Measurements from ENCODE around the gene EARS2.

EARS2 gene

DNA sequence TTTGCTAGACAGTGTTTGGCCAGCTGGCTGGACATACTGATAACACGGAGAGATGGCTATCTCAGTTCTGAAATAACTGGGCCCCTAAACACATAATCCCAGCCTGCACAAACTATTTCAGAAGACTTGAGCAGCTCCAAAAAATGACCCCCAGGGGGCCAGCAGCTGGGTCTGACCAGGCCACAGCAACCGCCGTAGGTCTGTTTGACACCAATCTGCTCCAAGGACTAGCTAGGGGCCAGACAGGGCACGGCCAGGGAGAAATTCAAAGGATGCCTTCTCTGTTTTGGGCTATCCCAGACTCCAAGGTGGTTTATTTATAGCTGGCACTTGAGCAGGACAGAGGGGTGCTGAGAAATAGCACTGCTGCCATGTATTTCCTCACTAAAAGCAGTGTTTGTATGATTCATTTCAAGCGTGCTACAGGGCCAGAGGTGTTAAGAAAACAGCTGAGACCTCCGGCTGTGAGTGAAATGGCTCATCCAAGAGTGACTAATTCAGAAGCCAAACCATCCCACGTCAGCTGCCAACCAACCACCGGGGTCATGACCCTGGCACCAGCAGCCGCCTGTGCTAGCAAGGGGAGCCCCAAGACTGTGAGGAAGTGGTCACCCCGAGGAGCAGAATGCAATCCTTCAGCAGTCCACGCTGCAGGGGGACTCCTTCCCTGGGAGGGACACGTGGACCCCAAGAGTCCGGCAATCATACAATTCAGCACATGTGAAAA, 52.5 kb downstream of the EARS2 start:
- Histone ChIP-seq H3K36me3 (ENCODE audit: insufficient read depth, low read length) (peaks cover 21% of the 10 kb centered on the region; the same call in 1 of the 2 replicates), H3K4me3 (no peak overlapping the region), H3K9me3 (ENCODE audit: low read depth, low read length) (no peaks in the 10 kb centered on the region), H3K27ac (no peak overlapping the region), H3K9ac (ENCODE audit: insufficient read length) (no peak overlapping the region)
- no peak for DNase-seq (ENCODE audit: low read depth, low spot score)
- TF ChIP-seq FOXP2 (optimal IDR thresholded peaks at IDR 0.05; ENCODE audit: control extremely low read depth, extremely low read length, insufficient read depth) (no peak), POLR2AphosphoS5 (IDR thresholded peaks at IDR 0.05; ENCODE audit: borderline replicate concordance, low read depth, low read length) (no peak), EZH2 (IDR thresholded peaks at IDR 0.05) (no peak)

DNA sequence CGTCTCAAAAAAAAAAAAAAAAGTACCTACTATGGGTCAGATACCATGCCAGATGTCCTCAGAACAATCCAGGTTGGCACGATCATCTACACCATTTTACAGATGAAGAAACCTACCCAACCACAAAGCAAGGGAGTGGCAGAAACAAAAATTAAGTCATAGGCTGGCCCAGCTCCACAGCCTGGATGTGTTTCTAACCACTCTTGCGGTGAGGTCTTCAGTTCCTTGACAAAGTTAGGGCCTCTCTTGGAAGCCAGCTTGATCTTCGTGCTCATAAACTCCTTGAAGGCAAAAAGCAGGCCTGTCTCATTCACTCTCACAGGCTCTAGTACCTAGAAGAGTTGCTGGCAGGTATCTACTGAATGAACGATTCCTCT, 53.1 kb downstream of the EARS2 start:
- no peak for DNase-seq (ENCODE audit: low read depth, low spot score)
- no peak overlapping the region for H3K27ac ChIP-seq
- H3K36me3 ChIP-seq (ENCODE audit: insufficient read depth, low read length), result peaks cover 21% of the 10 kb centered on the region; the same call in 1 of the 2 replicates
- no peak overlapping the region for H3K4me3 ChIP-seq
- TF ChIP-seq FOXP2 (optimal IDR thresholded peaks at IDR 0.05; ENCODE audit: control extremely low read depth, extremely low read length, insufficient read depth), result no peak
- no peak for TF ChIP-seq EZH2 (IDR thresholded peaks at IDR 0.05)
- TF ChIP-seq POLR2AphosphoS5 (IDR thresholded peaks at IDR 0.05; ENCODE audit: borderline replicate concordance, low read depth, low read length), result no peak
- H3K9ac ChIP-seq (ENCODE audit: insufficient read length), result no peak overlapping the region
- no peaks in the 10 kb centered on the region for H3K9me3 ChIP-seq (ENCODE audit: low read depth, low read length)

DNA sequence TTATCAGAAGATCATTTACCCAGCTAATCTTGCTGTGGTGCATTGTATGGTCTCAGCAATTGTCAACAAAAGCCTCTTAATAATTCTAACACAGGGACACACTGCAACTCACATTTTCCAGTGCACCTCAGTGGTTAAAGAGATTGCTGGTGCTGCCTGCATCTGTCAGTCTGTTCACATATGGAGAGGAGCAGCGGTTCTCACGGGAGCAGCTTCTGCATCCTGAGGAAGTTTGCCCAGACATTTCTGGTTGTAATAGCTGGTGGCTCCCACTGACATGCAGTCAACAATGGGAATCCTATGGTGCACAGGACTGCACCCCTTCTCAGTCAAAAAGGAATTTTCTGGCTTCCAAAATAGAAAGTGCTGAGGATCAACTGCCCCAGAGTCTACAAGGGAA, 54.7 kb downstream of the EARS2 start:
- Histone ChIP-seq H3K4me3 (no peak overlapping the region), H3K27ac (peak overlapping the region; percentile 31; the same call in 1 of the 2 replicates), H3K36me3 (ENCODE audit: insufficient read depth, low read length) (peaks cover 21% of the 10 kb centered on the region; the same call in 1 of the 2 replicates), H3K9ac (ENCODE audit: insufficient read length) (no peak overlapping the region), H3K9me3 (ENCODE audit: low read depth, low read length) (no peaks in the 10 kb centered on the region)
- TF ChIP-seq EZH2 (IDR thresholded peaks at IDR 0.05) (no peak), POLR2AphosphoS5 (IDR thresholded peaks at IDR 0.05; ENCODE audit: borderline replicate concordance, low read depth, low read length) (no peak), FOXP2 (optimal IDR thresholded peaks at IDR 0.05; ENCODE audit: control extremely low read depth, extremely low read length, insufficient read depth) (no peak)
- no peak for DNase-seq (ENCODE audit: low read depth, low spot score)

DNA sequence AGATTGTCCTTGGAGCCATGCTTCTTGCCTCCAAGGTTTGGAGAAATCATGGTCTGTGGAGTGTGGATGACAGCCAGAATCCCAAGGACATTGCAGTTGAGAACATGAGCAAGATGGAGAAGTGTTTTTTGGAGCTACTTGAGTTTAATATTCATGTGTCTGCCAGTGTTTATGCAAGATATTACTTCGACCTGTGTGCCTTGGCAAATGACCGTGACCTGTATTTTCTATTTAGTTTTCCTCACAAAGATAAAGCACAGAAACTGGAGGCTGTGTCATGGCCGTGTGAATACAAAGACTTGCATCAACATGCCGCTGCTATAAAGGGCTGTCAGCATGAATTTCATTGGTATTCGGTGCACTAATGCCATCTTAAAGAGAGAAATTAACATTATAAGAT, 55.9 kb downstream of the EARS2 start:
- no peak overlapping the region for H3K4me3 ChIP-seq
- no peak overlapping the region for H3K9ac ChIP-seq (ENCODE audit: insufficient read length)
- DNase-seq (ENCODE audit: low read depth, low spot score), result no peak
- H3K36me3 ChIP-seq (ENCODE audit: insufficient read depth, low read length), result peaks cover 23% of the 10 kb centered on the region; the same call in 1 of the 2 replicates
- no peaks in the 10 kb centered on the region for H3K9me3 ChIP-seq (ENCODE audit: low read depth, low read length)
- H3K27ac ChIP-seq, result peak overlapping the region; percentile 26
- TF ChIP-seq EZH2 (IDR thresholded peaks at IDR 0.05) (no peak), POLR2AphosphoS5 (IDR thresholded peaks at IDR 0.05; ENCODE audit: borderline replicate concordance, low read depth, low read length) (no peak), FOXP2 (optimal IDR thresholded peaks at IDR 0.05; ENCODE audit: control extremely low read depth, extremely low read length, insufficient read depth) (no peak)

DNA sequence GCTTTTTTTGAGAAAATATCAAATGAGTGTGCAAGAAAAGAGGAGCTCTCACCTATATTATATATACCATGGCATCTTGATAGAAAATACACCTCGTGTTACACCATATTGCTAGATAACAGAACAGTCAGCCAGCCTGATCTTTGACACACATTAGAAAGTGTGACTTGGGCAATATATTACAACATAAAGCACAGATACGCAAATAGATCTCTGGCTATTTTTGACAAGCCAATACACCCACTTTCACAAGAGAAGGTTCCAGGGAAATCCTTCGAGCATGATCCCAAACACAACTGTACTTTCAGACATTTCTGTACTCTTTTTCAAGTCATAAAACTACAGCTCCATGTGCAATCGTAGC, 56.3 kb downstream of the EARS2 start:
- DNase-seq (ENCODE audit: low read depth, low spot score), result no peak
- Histone ChIP-seq H3K9me3 (ENCODE audit: low read depth, low read length) (no peaks in the 10 kb centered on the region), H3K36me3 (ENCODE audit: insufficient read depth, low read length) (peaks cover 25% of the 10 kb centered on the region; the same call in 1 of the 2 replicates), H3K27ac (peak overlapping the region; percentile 26; the same call in 1 of the 2 replicates), H3K9ac (ENCODE audit: insufficient read length) (no peak overlapping the region), H3K4me3 (no peak overlapping the region)
- TF ChIP-seq POLR2AphosphoS5 (IDR thresholded peaks at IDR 0.05; ENCODE audit: borderline replicate concordance, low read depth, low read length) (no peak), FOXP2 (optimal IDR thresholded peaks at IDR 0.05; ENCODE audit: control extremely low read depth, extremely low read length, insufficient read depth) (no peak), EZH2 (IDR thresholded peaks at IDR 0.05) (no peak)

DNA sequence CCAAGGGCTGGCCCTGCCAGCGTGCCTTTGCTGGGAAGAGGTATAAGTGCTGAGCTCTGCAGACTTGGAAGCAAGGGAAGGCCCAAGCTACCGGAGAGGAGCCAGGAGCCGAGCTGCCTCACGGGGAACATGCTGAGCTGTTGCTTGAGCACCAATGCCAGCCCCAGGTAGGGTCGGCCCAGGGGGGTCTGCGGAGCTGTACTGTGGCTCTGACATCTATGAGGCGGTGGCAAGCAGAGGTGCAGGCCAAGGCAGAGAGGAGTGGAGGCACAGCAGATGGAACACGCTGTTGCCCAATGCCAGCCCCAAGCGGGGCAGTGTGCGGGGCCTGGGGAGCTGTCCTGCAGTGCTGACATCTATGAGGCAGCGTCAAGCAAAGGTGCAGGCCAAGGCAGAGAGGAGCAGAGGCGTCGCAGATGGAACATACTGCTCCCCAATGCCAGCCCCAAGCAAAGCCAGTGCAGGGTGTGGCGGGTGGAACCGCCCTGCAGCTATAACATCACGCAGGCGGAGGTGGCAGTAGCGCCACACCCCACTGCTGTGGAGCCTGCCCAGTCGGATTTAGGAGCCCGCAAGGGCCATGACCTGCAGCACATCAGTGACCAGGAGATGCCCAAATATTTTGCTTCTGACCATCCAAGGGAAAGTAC, 56.8 kb downstream of the EARS2 start:
- no peak overlapping the region for H3K4me3 ChIP-seq
- H3K27ac ChIP-seq, result no peak overlapping the region
- DNase-seq (ENCODE audit: low read depth, low spot score), result no peak
- no peaks in the 10 kb centered on the region for H3K9me3 ChIP-seq (ENCODE audit: low read depth, low read length)
- TF ChIP-seq EZH2 (IDR thresholded peaks at IDR 0.05) (no peak), POLR2AphosphoS5 (IDR thresholded peaks at IDR 0.05; ENCODE audit: borderline replicate concordance, low read depth, low read length) (no peak), FOXP2 (optimal IDR thresholded peaks at IDR 0.05; ENCODE audit: control extremely low read depth, extremely low read length, insufficient read depth) (no peak)
- H3K36me3 ChIP-seq (ENCODE audit: insufficient read depth, low read length), result peaks cover 30% of the 10 kb centered on the region; the same call in 1 of the 2 replicates
- no peak overlapping the region for H3K9ac ChIP-seq (ENCODE audit: insufficient read length)

DNA sequence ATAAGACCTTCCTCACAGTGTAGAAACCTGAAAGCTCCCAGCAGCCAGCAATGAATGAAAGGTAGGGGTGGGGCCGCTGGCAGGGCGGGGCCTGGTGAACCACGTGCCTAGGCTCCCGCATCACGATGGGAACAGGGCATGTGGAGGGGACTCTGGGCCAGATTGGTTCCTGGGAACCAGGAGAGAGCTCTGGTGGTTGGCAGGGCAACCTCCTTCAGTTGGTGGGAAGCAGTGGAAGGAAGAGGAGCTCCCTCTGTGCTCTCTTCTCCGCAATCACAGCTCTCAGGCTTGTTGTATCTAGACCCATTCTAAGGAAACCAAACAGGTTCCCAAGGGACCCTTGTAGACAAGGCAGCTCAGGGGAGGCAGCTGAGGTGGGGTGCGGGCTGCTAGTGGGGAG, 57.3 kb downstream of the EARS2 start:
- peaks cover 34% of the 10 kb centered on the region; the same call in 1 of the 2 replicates for H3K36me3 ChIP-seq (ENCODE audit: insufficient read depth, low read length)
- no peak overlapping the region for H3K9ac ChIP-seq (ENCODE audit: insufficient read length)
- no peak for TF ChIP-seq POLR2AphosphoS5 (IDR thresholded peaks at IDR 0.05; ENCODE audit: borderline replicate concordance, low read depth, low read length)
- no peak for TF ChIP-seq EZH2 (IDR thresholded peaks at IDR 0.05)
- no peak for TF ChIP-seq FOXP2 (optimal IDR thresholded peaks at IDR 0.05; ENCODE audit: control extremely low read depth, extremely low read length, insufficient read depth)
- no peak overlapping the region for H3K27ac ChIP-seq
- H3K4me3 ChIP-seq, result no peak overlapping the region
- no peak for DNase-seq (ENCODE audit: low read depth, low spot score)
- no peaks in the 10 kb centered on the region for H3K9me3 ChIP-seq (ENCODE audit: low read depth, low read length)

DNA sequence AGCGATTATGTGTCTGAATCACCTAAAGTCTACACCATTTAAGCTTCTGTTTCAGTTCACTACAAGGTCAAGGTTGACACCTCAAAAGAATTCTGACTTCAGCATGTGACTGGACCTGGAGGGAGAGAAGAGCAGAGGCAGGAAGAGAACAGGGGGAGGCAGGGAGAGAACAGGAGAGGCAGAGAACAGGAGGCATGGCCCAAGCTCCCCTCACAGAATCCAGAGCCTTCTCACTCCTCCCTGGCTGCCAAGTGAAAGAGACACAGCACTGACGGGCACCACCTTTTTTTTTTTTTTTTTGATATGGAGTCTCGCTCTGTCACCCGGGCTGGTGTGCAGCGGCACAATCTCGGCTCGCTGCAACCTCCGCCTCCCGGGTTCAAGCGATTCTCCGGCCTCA, 58.3 kb downstream of the EARS2 start:
- no peak overlapping the region for H3K9ac ChIP-seq (ENCODE audit: insufficient read length)
- H3K27ac ChIP-seq, result no peak overlapping the region
- H3K36me3 ChIP-seq (ENCODE audit: insufficient read depth, low read length), result peaks cover 42% of the 10 kb centered on the region; the same call in 1 of the 2 replicates
- TF ChIP-seq POLR2AphosphoS5 (IDR thresholded peaks at IDR 0.05; ENCODE audit: borderline replicate concordance, low read depth, low read length) (no peak), FOXP2 (optimal IDR thresholded peaks at IDR 0.05; ENCODE audit: control extremely low read depth, extremely low read length, insufficient read depth) (no peak)
- no peak for DNase-seq (ENCODE audit: low read depth, low spot score)
- H3K4me3 ChIP-seq, result no peak overlapping the region
- H3K9me3 ChIP-seq (ENCODE audit: low read depth, low read length), result no peaks in the 10 kb centered on the region
